BE2C (cell line): ENCODE measurements around the gene ENPEP.

Experiments
- DNase-seq: peaks from one replicate; pipeline ENCODE4 v3.0.0-alpha.2; 2020
- H3K27me3 ChIP-seq: fragments of 250-450 bp; sonication (Bioruptor Pico); 2 replicates; pipeline ENCODE4 v1.5.1; 2020; ENCODE audit warnings: mild to moderate bottlenecking
- H3K36me3 ChIP-seq: fragments of 250-450 bp; sonication (Bioruptor Pico); 2 replicates; pipeline ENCODE4 v1.5.1; 2020; ENCODE audit warnings: mild to moderate bottlenecking
- H3K4me1 ChIP-seq: fragments of 250-450 bp; sonication (Bioruptor Pico); 2 replicates; pipeline ENCODE4 v1.5.1; 2020
- H3K4me3 ChIP-seq: 2 replicates; pipeline ENCODE4 v1.5.1; 2011; ENCODE audit warnings: low read depth, low read length
- H3K9me3 ChIP-seq: fragments of 250-450 bp; sonication (Bioruptor Pico); 2 replicates; pipeline ENCODE4 v1.5.1; 2020
- TF ChIP-seq, protein P1 (sequence below): IDR thresholded peaks from 2 replicates; pipeline ENCODE4 v1.5.1; 2012; ENCODE audit warnings: mild to moderate bottlenecking, low read depth, low read length

The ENPEP gene

DNA sequence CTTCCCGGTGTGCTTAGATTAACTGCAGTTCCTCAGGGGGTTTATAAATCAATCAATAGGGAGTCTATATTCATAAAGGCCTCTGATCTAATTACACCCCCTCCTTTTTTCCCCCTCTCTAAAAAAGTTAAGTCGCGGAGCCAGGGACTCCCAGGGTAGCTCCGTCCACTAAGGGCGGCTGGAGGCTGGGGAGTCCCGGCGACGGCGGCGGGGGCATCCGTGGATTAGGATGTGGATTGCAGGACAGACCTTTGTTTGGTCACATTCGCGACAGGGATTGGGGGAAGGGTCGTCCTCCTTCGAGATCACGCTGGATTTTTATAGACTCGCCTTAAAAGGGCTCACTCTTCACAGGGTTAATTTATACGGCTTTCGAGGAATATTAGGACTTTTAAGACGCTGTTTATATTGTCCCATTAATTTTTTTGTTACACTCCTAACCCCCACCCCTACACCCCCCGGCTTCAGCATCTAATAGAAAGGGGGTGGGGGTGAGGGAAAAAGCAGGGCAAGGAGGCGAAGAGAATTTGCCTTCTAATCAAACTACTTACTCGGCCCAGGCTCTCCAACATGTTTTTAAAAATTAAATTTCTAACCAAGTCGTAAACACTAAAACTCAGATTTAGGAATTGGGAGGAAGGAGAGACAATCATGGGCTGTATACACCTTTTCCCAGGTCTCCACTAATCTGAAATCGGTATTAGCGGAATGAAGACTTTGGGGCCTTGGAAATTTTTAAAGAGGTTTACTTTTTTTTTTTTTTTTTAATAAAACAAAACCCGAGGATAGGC is 138.4 kb downstream of the ENPEP start:
- Histone ChIP-seq H3K36me3 (no peaks in the 10 kb centered on the region), H3K27me3 (peaks cover 95% of the 10 kb centered on the region), H3K4me3 (no peak overlapping the region), H3K9me3 (no peaks in the 10 kb centered on the region), H3K4me1 (no peaks in the 10 kb centered on the region)
- DNase-seq = no peak
- TF ChIP-seq, protein P1, sequence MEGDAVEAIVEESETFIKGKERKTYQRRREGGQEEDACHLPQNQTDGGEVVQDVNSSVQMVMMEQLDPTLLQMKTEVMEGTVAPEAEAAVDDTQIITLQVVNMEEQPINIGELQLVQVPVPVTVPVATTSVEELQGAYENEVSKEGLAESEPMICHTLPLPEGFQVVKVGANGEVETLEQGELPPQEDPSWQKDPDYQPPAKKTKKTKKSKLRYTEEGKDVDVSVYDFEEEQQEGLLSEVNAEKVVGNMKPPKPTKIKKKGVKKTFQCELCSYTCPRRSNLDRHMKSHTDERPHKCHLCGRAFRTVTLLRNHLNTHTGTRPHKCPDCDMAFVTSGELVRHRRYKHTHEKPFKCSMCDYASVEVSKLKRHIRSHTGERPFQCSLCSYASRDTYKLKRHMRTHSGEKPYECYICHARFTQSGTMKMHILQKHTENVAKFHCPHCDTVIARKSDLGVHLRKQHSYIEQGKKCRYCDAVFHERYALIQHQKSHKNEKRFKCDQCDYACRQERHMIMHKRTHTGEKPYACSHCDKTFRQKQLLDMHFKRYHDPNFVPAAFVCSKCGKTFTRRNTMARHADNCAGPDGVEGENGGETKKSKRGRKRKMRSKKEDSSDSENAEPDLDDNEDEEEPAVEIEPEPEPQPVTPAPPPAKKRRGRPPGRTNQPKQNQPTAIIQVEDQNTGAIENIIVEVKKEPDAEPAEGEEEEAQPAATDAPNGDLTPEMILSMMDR = no peak
